ENCODE measurements around the gene FHIT.

The FHIT gene

GRCh38 chr3:60523536-60523935 lies 727.7 kb downstream of the FHIT start:
- no peak for DNase-seq

- DNase-seq, result no peak
Observed at GRCh38 chr3:60517134-60517533, 734.1 kb downstream of the FHIT start.

- DNase-seq, result no peak
Observed at GRCh38 chr3:60514866-60515265, 736.4 kb downstream of the FHIT start.

- DNase-seq, result no peak
Observed at GRCh38 chr3:60514085-60514649, 737.1 kb downstream of the FHIT start.

- DNase-seq, result no peak
Observed at GRCh38 chr3:60513241-60513640, 738.0 kb downstream of the FHIT start.

GRCh38 chr3:60512506-60512905 lies 738.7 kb downstream of the FHIT start:
- no peak for DNase-seq

GRCh38 chr3:60509471-60509870 lies 741.8 kb downstream of the FHIT start:
- DNase-seq, result no peak

GRCh38 chr3:60504827-60505457 lies 746.3 kb downstream of the FHIT start:
- DNase-seq, result no peak

- no peak for DNase-seq
Observed at GRCh38 chr3:60501314-60501713, 749.9 kb downstream of the FHIT start.

- no peak for DNase-seq
Observed at GRCh38 chr3:60497902-60498301, 753.4 kb downstream of the FHIT start.

GRCh38 chr3:60490992-60491391 lies 760.3 kb downstream of the FHIT start:
- DNase-seq, result no peak

GRCh38 chr3:60475096-60475495 lies 776.2 kb downstream of the FHIT start:
- DNase-seq, result no peak

- DNase-seq, result no peak
Observed at GRCh38 chr3:60469481-60469880, 781.8 kb downstream of the FHIT start.

GRCh38 chr3:60463685-60464084 lies 787.6 kb downstream of the FHIT start:
- DNase-seq, result no peak

GRCh38 chr3:60461267-60461666 lies 790.0 kb downstream of the FHIT start:
- no peak for DNase-seq

GRCh38 chr3:60456180-60456579 lies 795.1 kb downstream of the FHIT start:
- DNase-seq, result no peak

- no peak for DNase-seq
Observed at GRCh38 chr3:60453326-60453725, 797.9 kb downstream of the FHIT start.

GRCh38 chr3:60448696-60449095 lies 802.6 kb downstream of the FHIT start:
- DNase-seq, result no peak

- DNase-seq, result no peak
Observed at GRCh38 chr3:60445446-60445845, 805.8 kb downstream of the FHIT start.

- no peak for DNase-seq
Observed at GRCh38 chr3:60444898-60445437, 806.3 kb downstream of the FHIT start.

- DNase-seq, result no peak
Observed at GRCh38 chr3:60440869-60441268, 810.4 kb downstream of the FHIT start.

GRCh38 chr3:60435941-60436650 lies 815.2 kb downstream of the FHIT start:
- no peak for DNase-seq

- DNase-seq, result no peak
Observed at GRCh38 chr3:60434950-60435349, 816.3 kb downstream of the FHIT start.

GRCh38 chr3:60434323-60434722 lies 816.9 kb downstream of the FHIT start:
- DNase-seq, result no peak
